CD14-positive monocyte (primary cell): Measurements from ENCODE around the gene ZXDA. TPM values are rescaled to one million over a fixed set of nuclear protein-coding genes. Genes with fewer than 3 reads are reported as not detected.

Source experiments
- DNase-seq, 3 donors: peaks; one replicate each; pipeline ENCODE4 v3.0.0-alpha.2; 2011 to 2022
- H2AFZ ChIP-seq: 2 replicates; pipeline ENCODE4 v1.6.0; 2012; ENCODE audit warnings: mild to moderate bottlenecking, low read depth, low read length, inconsistent platforms; ENCODE audit not compliant: insufficient read depth, poor library complexity, severe bottlenecking
- H3K27ac ChIP-seq, 2 donors: 1 replicate in 1 of 2; 2 replicates in 1 of 2; pipeline ENCODE4 v1.5.1; 2012 to 2013; ENCODE audit warnings: low read length in 2 of 2, control low read depth in 1 of 2, inconsistent platforms in 1 of 2, low read depth in 1 of 2, mild to moderate bottlenecking in 1 of 2
- H3K27me3 ChIP-seq, 2 donors: one replicate each; pipeline versions ENCODE4 v1.6.0 to v1.6.1; 2011 to 2013; ENCODE audit warnings: low read length in 2 of 2; ENCODE audit not compliant: control insufficient read depth in 2 of 2, insufficient read depth in 2 of 2
- H3K36me3 ChIP-seq, 2 donors: replicated peaks in 1 of 2; 1 replicate in 1 of 2; 2 replicates in 1 of 2; pipeline versions ENCODE4 v1.5.1 to v1.6.1; 2012 to 2013; ENCODE audit warnings: low read length in 2 of 2, control low read depth in 1 of 2, inconsistent platforms in 1 of 2, mild to moderate bottlenecking in 1 of 2; ENCODE audit not compliant: insufficient read depth in 2 of 2, control insufficient read depth in 1 of 2
- H3K4me1 ChIP-seq, 2 donors: 1 replicate in 1 of 2; 2 replicates in 1 of 2; pipeline versions ENCODE4 v1.5.1 to v1.6.1; 2012 to 2013; ENCODE audit warnings: low read length in 2 of 2, control low read depth in 1 of 2, inconsistent platforms in 1 of 2, mild to moderate bottlenecking in 1 of 2, moderate library complexity in 1 of 2; ENCODE audit not compliant: insufficient read depth in 2 of 2, control insufficient read depth in 1 of 2
- H3K4me2 ChIP-seq: replicated peaks from 2 replicates; pipeline ENCODE3; 2012; ENCODE audit warnings: low read length, moderate library complexity, mild to moderate bottlenecking; ENCODE audit not compliant: poor library complexity, severe bottlenecking; ENCODE audit errors: extremely low read depth
- H3K4me3 ChIP-seq, 3 experiments: fragments of 200-600 bp in 1 of 3; sonication (generic) in 1 of 3; replicated peaks in 1 of 3; 1 replicate in 2 of 3; 2 replicates in 1 of 3; pipeline ENCODE4 v1.5.1; 2011 to 2013; ENCODE audit warnings: low read length in 3 of 3, mild to moderate bottlenecking in 3 of 3, control low read depth in 2 of 3, low read depth in 2 of 3, inconsistent platforms in 1 of 3, moderate library complexity in 1 of 3
- H3K79me2 ChIP-seq: 2 replicates; pipeline ENCODE4 v1.6.0; 2012; ENCODE audit warnings: mild to moderate bottlenecking, control low read depth, inconsistent platforms, low read length, moderate library complexity; ENCODE audit not compliant: insufficient read depth
- H3K9ac ChIP-seq: 2 replicates; pipeline ENCODE4 v1.6.0; 2017; ENCODE audit warnings: low read length, mild to moderate bottlenecking; ENCODE audit not compliant: insufficient read depth, poor library complexity, severe bottlenecking
- H3K9me3 ChIP-seq, 2 donors: replicated peaks in 1 of 2; 1 replicate in 1 of 2; 2 replicates in 1 of 2; pipeline versions ENCODE4 v1.5.1 to v1.6.1; 2012 to 2013; ENCODE audit warnings: low read length in 2 of 2, control low read depth in 1 of 2; ENCODE audit not compliant: control insufficient read depth in 1 of 2, insufficient read depth in 1 of 2
- H4K20me1 ChIP-seq: 2 replicates; pipeline ENCODE4 v1.6.0; 2012; ENCODE audit warnings: mild to moderate bottlenecking, low read length, control low read depth, moderate library complexity; ENCODE audit not compliant: insufficient read depth
- H3K27ac Mint-ChIP-seq, 7 donors: one replicate each; pipeline ENCODE4 v1.8.0; 2020; ENCODE audit warnings: mild to moderate bottlenecking in 7 of 7, mixed read lengths in 7 of 7, moderate library complexity in 6 of 7, inconsistent platforms in 2 of 7
- H3K27me3 Mint-ChIP-seq, 3 donors: one replicate each; pipeline ENCODE4 v1.8.0; 2021 to 2022; ENCODE audit warnings: low read depth in 3 of 3, mild to moderate bottlenecking in 3 of 3, mixed read lengths in 3 of 3, moderate library complexity in 3 of 3, inconsistent platforms in 1 of 3
- H3K36me3 Mint-ChIP-seq, 2 donors: one replicate each; pipeline ENCODE4 v1.8.0; 2020; ENCODE audit warnings: mixed read lengths in 2 of 2, inconsistent platforms in 1 of 2, mild to moderate bottlenecking in 1 of 2
- H3K4me1 Mint-ChIP-seq: one replicate; pipeline ENCODE4 v1.8.0; 2020; ENCODE audit warnings: mild to moderate bottlenecking, mixed read lengths
- H3K4me3 Mint-ChIP-seq, 2 donors: one replicate each; pipeline ENCODE4 v1.8.0; 2020; ENCODE audit warnings: mild to moderate bottlenecking in 2 of 2, mixed read lengths in 2 of 2, moderate library complexity in 1 of 2
- H3K9me3 Mint-ChIP-seq, 7 donors: one replicate each; pipeline ENCODE4 v1.8.0; 2020 to 2022; ENCODE audit warnings: mixed read lengths in 7 of 7, mild to moderate bottlenecking in 6 of 7, moderate library complexity in 6 of 7, inconsistent platforms in 2 of 7
- WGBS: methylation state at CpG from one replicate; pipeline ENCODE4 v1.1.5; 2013; ENCODE audit warnings: missing lambda C conversion rate; ENCODE audit not compliant: insufficient coverage; 5-methylcytosine and 5-hydroxymethylcytosine counted together
- intact Hi-C, 2 donors: fragments of 100-400 bp; cut with micrococcal nuclease; formaldehyde crosslinking; loops; one replicate each; pipeline versions ENCODE4 v1.15.0 to v1.15.1; 2023
- polyA plus RNA-seq, 3 donors: library from polyadenylated mRNA; depleted of rRNA in 1 of 3; unstranded in 2 of 3; stranded (reverse) in 1 of 3; fragments of 300-500 nt in 2 of 3; fragments of >200 nt in 1 of 3; fragmentation: Illumina TruSeq in 2 of 3; gene quantifications; 1 replicate in 2 of 3; 2 replicates in 1 of 3; pipeline ENCODE4 v1.2.3, GENCODE V29; 2012 to 2021
- TF ChIP-seq, protein P1 (sequence below): fragments of 200-600 bp; IDR thresholded peaks from one replicate; pipeline ENCODE4 v1.8.0; 2022; ENCODE audit warnings: antibody characterized with exemption, mild to moderate bottlenecking

The ZXDA gene
- polyA plus RNA-seq, 3 donors: 0.89 to 1.3 (median 1.0) TPM

DNA sequence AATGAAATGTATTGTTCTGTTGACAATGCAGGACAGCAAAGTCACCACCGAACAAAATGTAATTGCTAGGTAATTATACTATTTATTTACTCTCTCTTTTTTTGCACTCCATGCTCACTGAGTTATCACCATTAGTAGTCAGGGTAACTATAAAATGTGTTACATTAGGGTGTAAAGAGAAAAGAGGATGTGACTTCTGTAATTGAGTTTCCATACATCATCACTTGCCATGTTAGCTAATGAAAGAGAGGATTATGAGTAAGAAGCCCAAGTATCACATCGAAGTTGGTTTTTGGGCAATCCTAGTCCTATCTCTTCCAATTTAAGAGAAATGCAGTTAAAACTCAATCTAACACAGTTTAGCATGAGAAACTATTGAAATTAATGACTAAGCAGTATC, 7.6 kb downstream of the ZXDA start:
- H3K4me3 ChIP-seq: no peak overlapping the region
- no peak overlapping the region for H3K4me2 ChIP-seq
- no peaks in the 10 kb centered on the region for H4K20me1 ChIP-seq
- H3K27ac ChIP-seq: no peak overlapping the region
- peak in 2 of 3 donors; percentile 2 to 13 for DNase-seq
- Mint-ChIP-seq H3K36me3 (no peaks in the 10 kb centered on the region), H3K4me1 (peaks cover 14% of the 10 kb centered on the region), H3K4me3 (no peak overlapping the region), H3K27ac (no peak overlapping the region), H3K27me3 (no peaks in the 10 kb centered on the region), H3K9me3 (no peaks in the 10 kb centered on the region)
- no CpG with 5 or more reads among the region's 2 CpGs for WGBS
- no peaks in the 10 kb centered on the region for H3K79me2 ChIP-seq
- TF ChIP-seq, protein P1, sequence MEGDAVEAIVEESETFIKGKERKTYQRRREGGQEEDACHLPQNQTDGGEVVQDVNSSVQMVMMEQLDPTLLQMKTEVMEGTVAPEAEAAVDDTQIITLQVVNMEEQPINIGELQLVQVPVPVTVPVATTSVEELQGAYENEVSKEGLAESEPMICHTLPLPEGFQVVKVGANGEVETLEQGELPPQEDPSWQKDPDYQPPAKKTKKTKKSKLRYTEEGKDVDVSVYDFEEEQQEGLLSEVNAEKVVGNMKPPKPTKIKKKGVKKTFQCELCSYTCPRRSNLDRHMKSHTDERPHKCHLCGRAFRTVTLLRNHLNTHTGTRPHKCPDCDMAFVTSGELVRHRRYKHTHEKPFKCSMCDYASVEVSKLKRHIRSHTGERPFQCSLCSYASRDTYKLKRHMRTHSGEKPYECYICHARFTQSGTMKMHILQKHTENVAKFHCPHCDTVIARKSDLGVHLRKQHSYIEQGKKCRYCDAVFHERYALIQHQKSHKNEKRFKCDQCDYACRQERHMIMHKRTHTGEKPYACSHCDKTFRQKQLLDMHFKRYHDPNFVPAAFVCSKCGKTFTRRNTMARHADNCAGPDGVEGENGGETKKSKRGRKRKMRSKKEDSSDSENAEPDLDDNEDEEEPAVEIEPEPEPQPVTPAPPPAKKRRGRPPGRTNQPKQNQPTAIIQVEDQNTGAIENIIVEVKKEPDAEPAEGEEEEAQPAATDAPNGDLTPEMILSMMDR: no peak
- H3K4me1 ChIP-seq: peaks cover 6 to 13% of the 10 kb centered on the region in 2 donors
- no peak overlapping the region for H2AFZ ChIP-seq
- no peak overlapping the region for H3K9ac ChIP-seq
- intact Hi-C loops: no loop called here
- no peaks in the 10 kb centered on the region for H3K9me3 ChIP-seq
- no peaks in the 10 kb centered on the region for H3K36me3 ChIP-seq
- H3K27me3 ChIP-seq: no peaks in the 10 kb centered on the region

DNA sequence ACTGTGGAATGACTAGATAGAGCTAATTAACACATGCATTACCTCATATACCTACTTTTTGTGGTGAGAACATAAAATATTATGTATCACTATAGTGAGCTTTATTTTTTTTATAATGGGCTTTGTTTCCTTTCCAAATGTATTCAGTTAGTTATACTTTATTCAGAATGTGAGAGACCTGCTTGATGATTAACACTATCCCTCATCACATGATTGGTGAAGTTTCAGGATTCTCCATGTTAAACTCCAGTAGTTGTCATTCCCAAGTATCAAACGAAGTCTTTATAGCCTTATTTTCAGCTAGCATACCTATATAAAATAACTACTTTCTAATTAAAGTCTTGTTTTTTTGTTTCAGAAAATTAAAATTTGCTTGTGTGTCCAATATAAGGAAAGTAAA, 8.8 kb downstream of the ZXDA start:
- no peaks in the 10 kb centered on the region for H3K36me3 ChIP-seq
- H3K9me3 ChIP-seq: no peaks in the 10 kb centered on the region
- H3K4me3 ChIP-seq: no peak overlapping the region
- TF ChIP-seq, protein P1: no peak
- H2AFZ ChIP-seq: no peak overlapping the region
- no peak overlapping the region for H3K9ac ChIP-seq
- H3K36me3 Mint-ChIP-seq: no peaks in the 10 kb centered on the region
- H3K4me2 ChIP-seq: no peak overlapping the region
- H3K27me3 ChIP-seq: no peaks in the 10 kb centered on the region
- H4K20me1 ChIP-seq: no peaks in the 10 kb centered on the region
- no peaks in the 10 kb centered on the region for H3K27me3 Mint-ChIP-seq
- H3K4me3 Mint-ChIP-seq: no peak overlapping the region
- H3K9me3 Mint-ChIP-seq: peaks cover 0 to 2% (median 0%) of the 10 kb centered on the region in 7 donors
- H3K79me2 ChIP-seq: no peaks in the 10 kb centered on the region
- H3K27ac Mint-ChIP-seq: no peak overlapping the region
- WGBS: no CpG with 5 or more reads among the region's 1 CpG
- peaks cover 7% of the 10 kb centered on the region for H3K4me1 Mint-ChIP-seq
- peaks cover 0 to 4% of the 10 kb centered on the region in 2 donors for H3K4me1 ChIP-seq
- no peak overlapping the region for H3K27ac ChIP-seq
- DNase-seq: no peak
- intact Hi-C loops: no loop called here
